ENCODE results near the gene SLC13A5.

The SLC13A5 gene

DNA sequence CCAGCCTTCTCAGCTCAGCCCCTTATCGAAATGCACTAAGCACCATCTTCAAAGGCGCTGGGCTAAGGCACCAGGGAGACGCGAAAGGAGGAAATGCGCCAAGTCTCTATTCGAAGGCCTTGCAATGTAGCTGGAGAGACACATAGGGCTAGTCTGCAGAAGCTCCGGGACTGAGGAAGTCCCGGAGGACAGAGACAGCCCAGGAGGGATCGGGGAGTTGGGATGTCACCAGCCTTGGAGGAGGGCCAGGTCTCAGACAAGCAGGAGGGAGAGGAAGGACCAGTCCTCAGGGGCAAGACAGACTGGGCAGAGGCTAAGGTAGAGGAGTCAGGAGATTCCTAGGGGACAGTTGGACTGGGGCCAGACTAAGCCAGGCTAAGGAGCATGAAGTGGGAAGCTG, 53.1 kb downstream of the SLC13A5 start:
- TF ChIP-seq, protein P1, sequence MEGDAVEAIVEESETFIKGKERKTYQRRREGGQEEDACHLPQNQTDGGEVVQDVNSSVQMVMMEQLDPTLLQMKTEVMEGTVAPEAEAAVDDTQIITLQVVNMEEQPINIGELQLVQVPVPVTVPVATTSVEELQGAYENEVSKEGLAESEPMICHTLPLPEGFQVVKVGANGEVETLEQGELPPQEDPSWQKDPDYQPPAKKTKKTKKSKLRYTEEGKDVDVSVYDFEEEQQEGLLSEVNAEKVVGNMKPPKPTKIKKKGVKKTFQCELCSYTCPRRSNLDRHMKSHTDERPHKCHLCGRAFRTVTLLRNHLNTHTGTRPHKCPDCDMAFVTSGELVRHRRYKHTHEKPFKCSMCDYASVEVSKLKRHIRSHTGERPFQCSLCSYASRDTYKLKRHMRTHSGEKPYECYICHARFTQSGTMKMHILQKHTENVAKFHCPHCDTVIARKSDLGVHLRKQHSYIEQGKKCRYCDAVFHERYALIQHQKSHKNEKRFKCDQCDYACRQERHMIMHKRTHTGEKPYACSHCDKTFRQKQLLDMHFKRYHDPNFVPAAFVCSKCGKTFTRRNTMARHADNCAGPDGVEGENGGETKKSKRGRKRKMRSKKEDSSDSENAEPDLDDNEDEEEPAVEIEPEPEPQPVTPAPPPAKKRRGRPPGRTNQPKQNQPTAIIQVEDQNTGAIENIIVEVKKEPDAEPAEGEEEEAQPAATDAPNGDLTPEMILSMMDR (IDR thresholded peaks at IDR 0.05), result no peak

DNA sequence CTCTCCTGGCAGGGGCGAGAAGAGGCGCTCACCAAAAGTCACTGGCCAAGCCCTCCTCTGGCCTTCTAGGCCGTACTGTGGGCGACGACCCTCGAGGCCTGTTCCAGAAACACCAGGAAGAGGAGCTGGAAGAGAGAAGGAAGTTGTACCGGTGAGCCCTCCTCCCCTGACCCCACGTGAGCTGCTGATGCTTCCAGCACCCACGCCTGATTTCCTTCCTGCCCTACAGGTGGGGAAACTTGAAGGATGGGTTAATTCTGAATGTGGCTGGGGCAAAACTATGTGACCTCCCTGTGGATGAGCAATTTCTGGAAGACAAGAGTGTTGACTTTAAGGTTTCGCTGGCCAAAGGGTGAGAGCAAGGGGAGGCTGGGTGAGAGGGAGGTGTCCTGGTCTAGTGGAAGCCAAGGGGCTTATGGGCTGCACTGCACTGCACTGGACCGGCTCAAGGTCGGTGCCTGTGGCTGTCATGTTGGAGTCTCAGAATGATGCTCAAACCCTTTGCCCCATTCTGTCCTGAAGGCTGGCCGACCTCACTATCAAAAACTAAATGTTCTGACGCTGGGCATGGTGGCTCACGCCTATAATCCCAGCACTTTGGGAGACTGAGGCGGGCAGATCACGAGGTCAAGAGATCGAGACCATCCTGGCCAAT, 55.4 kb downstream of the SLC13A5 start:
- TF ChIP-seq, protein P1 (IDR thresholded peaks at IDR 0.05), result no peak

- TF ChIP-seq, protein P1 (IDR thresholded peaks at IDR 0.05), result no peak
These were observed 58.1 kb downstream of the SLC13A5 start for GRCh38 chr17:6654841-6655731.

DNA sequence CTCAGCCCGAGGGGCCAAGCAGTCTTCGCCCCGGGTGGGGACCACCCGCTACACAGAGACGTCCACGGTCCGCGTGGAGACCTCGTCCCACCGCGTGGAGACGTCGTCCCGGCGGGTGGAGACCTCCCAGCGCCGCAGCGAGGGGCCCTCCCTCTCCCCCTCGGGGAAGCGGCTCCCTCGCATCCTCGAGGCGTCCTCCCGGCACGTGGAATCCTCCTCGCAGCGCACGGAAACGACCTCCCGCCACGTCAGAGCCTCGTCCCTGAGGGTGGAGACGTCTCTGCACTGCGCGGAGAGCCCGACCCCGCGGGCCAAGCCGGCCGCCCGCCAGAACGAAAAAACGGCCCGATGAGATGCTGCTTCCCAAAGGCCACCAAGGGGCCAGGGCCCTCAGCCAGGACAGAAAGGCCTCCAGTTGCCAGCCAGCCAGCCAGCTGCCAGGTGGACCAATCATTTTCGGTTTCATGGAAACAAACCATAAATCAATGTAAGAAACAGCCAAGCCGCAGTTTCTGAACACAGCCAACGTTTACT, 61.2 kb downstream of the SLC13A5 start:
- TF ChIP-seq, protein P1 (IDR thresholded peaks at IDR 0.05), result no peak

GRCh38 chr17:6651354-6651918, 61.7 kb downstream of the SLC13A5 start, which contains the start of the genes C17orf100 and MED31:
Gene C17orf100 (plus strand): TSS chr17:6651762. CDS start chr17:6651914, 152 bp downstream.
Gene MED31 (minus strand): TSS chr17:6651605. CDS start chr17:6651528, 77 bp downstream.
- TF ChIP-seq, protein P1 (IDR thresholded peaks at IDR 0.05), result no peak

DNA sequence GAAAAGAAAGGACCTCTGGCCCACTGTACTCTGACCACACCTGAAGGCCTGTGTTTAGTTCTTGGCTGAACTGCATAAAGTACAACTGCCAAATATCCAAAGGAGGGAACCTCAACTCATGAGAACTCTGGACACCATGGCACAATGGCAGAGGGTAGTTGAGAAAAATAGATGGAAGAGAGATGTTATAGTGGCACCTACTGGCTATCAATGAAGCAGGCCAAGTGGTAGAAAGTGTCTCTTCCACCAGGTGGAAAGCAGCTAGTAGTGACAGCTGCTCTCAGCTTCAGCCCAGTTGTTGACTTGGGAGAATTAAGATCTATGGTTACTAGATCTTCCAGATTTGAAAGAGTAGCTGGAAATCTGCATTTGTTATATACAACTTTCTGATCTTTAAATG, 65.0 kb downstream of the SLC13A5 start:
- TF ChIP-seq, protein P1 (IDR thresholded peaks at IDR 0.05), result peak; percentile 34; the same call in 1 of the 2 replicates

DNA sequence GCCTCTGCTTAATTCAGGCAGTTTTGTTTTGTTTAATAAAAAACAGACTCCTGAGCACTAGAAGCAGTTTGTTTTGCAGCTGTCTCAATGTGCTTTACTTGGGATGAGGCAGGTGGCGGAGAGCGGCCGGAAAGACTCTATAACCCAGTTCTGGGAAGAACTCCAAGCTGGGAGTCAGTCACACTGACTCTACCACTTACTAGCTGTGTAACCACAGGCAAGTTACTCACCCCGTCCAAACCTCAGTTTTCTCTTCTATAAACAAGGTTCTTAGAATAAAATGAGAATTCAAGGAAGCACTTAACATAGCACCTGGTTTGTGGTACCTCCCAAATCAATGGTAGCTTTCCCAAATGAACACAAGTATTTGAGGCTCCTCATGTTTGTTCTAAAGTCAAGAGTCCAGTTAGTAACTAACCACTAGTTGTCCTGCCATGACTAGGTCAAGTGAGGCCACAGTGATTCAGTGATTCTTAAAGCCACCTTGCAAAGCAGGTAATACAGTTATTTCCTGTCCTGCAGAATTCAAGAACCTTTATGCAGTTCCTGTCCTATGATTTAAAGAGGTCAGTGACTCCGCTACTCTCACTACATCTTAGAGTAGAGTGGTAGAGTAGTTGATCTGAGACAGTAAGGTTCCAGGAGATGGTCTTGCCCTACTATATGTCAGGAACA, 69.6 kb downstream of the SLC13A5 start:
- TF ChIP-seq, protein P1 (IDR thresholded peaks at IDR 0.05), result no peak

All from LNCAP (cell line).